HG03108 (cell line): ENCODE results near the gene C4orf50.
"Not testable (repeated sequence)": the region's sequence is repeated elsewhere in the genome, so short reads cannot be mapped to it uniquely, and the experiment has no call there.

Experiments
- ATAC-seq: cut with Tn5 transposase; IDR thresholded peaks from one replicate; pipeline ENCODE4 v1.9.1; 2021; ENCODE audit warnings: moderate library complexity; ENCODE audit not compliant: unreplicated experiment

The C4orf50 gene

GRCh38 chr4:5952975-5953951 is 65.0 kb downstream of the C4orf50 start:
- no peak for ATAC-seq

- no peak for ATAC-seq
These were observed 65.8 kb downstream of the C4orf50 start for GRCh38 chr4:5952286-5952974.

- not testable (repeated sequence) for ATAC-seq
These were observed 71.6 kb downstream of the C4orf50 start for GRCh38 chr4:5946653-5947052.

GRCh38 chr4:5945936-5946335 is 72.3 kb downstream of the C4orf50 start:
- no peak for ATAC-seq

- no peak for ATAC-seq
These were observed 73.1 kb downstream of the C4orf50 start for GRCh38 chr4:5945171-5945570.

GRCh38 chr4:5943561-5943960 is 74.7 kb downstream of the C4orf50 start:
- no peak for ATAC-seq

- no peak for ATAC-seq
These were observed 75.3 kb downstream of the C4orf50 start for GRCh38 chr4:5942947-5943346.

GRCh38 chr4:5941601-5942000 is 76.6 kb downstream of the C4orf50 start:
- no peak for ATAC-seq

GRCh38 chr4:5940470-5941203 is 77.6 kb downstream of the C4orf50 start:
- no peak for ATAC-seq

GRCh38 chr4:5933996-5934831 is 84.0 kb downstream of the C4orf50 start:
- ATAC-seq: no peak

- ATAC-seq: no peak
These were observed 85.1 kb downstream of the C4orf50 start for GRCh38 chr4:5933116-5933515.

GRCh38 chr4:5932035-5932568 is 86.1 kb downstream of the C4orf50 start:
- ATAC-seq: no peak

- no peak for ATAC-seq
These were observed 86.7 kb downstream of the C4orf50 start for GRCh38 chr4:5931526-5931925.

- no peak for ATAC-seq
These were observed 87.4 kb downstream of the C4orf50 start for GRCh38 chr4:5930876-5931275.

- no peak for ATAC-seq
These were observed 87.8 kb downstream of the C4orf50 start for GRCh38 chr4:5930456-5930855.

- no peak for ATAC-seq
These were observed 89.3 kb downstream of the C4orf50 start for GRCh38 chr4:5928844-5929420.

- no peak for ATAC-seq
These were observed 90.0 kb downstream of the C4orf50 start for GRCh38 chr4:5928274-5928673.

GRCh38 chr4:5927747-5928146 is 90.5 kb downstream of the C4orf50 start:
- ATAC-seq: no peak

- no peak for ATAC-seq
These were observed 91.1 kb downstream of the C4orf50 start for GRCh38 chr4:5927116-5927515.

GRCh38 chr4:5926598-5926997 is 91.6 kb downstream of the C4orf50 start:
- no peak for ATAC-seq
